Activated T-cell treated with anti-CD3 and anti-CD28 coated beads for 48 hours (primary cell): Measurements from ENCODE around the gene ARHGEF18.
"Not testable (repeated sequence)": the region's sequence is repeated elsewhere in the genome, so short reads cannot be mapped to it uniquely, and the experiment has no call there.

Source experiments
- DNase-seq: peaks from one replicate; pipeline ENCODE4 v3.0.0-alpha.2; 2020; ENCODE audit warnings: low read depth

The ARHGEF18 gene

DNA sequence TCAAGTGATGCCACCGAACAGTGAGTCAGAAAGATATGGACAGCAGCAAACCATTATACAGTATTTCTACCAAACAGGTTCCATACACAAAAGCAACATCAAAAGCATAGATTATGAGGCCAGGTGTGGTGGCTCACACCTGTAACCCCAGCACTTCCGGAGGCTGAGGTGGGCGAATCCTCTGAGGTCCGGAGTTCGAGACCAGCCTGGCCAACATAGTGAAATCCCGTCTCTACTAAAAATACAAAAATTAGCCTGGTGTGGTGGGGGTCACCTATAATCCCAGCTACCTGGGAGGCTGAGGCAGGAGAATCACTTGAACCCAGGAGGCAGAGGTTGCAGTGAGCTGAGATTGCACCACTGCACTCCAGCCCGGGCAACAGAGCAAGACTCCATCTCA lies 1.7 kb upstream of the ARHGEF18 start:
- DNase-seq = not testable (repeated sequence)

GRCh38 chr19:7349231-7349591 lies 474 bp downstream of the ARHGEF18 start:
- DNase-seq = no peak

- no peak for DNase-seq
These were observed 1.4 kb downstream of the ARHGEF18 start for GRCh38 chr19:7349961-7350711.

DNA sequence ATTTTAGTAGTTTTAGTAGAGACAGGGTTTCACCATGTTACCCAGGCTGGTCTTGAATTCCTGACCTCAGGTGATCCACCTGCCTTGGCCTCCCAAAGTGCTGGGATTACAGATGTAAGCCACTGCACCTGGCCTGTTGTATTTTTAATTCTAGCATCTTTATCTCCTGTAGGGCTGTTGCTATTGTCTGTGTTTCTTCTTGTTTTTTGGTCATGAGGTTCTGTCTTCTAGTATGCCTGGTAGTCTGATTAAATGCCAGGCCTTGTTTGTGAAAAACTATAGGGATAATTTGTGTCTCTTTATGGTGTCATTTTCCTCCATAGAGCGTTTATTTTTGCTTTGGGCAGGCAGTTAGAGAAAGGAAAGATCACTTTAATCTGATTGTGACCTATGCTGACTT lies 3.1 kb downstream of the ARHGEF18 start:
- DNase-seq = no peak

DNA sequence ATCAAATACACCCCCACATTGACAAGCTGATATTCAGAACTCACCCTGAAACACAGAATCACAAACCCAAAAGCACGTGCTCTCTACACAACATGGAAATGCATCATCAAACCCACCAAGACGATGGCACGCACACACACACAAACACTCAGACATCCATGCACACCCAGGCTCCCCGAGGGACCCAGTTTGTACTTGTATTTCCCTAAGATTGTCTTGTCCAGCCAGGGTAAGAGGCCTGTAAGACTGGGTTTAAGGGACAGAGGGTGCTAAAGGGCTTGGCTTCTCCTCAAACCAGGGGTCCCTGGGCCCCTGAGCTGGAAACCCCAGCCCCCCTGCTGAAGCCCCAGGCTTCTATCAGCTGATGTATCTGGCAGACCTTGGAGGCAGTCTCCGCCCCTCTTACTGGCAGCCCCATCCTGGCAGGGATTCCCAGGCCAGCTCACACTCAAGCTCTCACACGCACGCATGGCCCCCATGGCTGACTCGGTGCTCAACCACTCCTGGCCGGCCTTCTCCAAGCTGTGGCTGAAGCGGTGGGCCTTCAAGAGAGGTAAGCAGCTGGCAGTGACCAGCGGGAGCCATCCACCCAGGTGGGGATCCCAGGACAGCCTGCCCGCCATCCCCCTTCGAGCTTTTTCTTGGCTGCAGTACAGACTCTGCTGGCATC lies 6.5 kb downstream of the ARHGEF18 start:
- DNase-seq = no peak

GRCh38 chr19:7355871-7356270 lies 7.1 kb downstream of the ARHGEF18 start:
- no peak for DNase-seq

GRCh38 chr19:7356899-7357627 lies 8.3 kb downstream of the ARHGEF18 start:
- DNase-seq = no peak

DNA sequence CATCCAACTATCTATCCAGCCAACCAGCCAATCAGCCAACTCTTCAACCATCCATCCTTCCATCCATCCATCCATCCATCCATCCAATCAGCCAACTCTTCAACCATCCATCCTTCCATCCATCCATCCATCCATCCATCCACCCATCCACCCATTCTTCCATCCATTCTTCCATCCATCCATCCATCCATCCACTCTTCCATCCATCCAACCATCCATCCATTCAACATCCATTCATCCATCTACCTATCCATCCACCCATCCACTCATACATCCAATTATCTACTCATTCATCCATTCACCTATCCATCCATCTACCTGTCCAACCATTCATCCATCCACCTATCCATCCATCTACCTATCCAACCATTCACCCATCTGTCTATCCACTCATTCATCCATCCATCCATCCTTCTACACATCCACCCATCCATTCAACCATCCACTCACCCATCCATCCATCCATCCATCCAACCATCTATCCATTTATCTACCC lies 9.4 kb downstream of the ARHGEF18 start:
- no peak for DNase-seq

DNA sequence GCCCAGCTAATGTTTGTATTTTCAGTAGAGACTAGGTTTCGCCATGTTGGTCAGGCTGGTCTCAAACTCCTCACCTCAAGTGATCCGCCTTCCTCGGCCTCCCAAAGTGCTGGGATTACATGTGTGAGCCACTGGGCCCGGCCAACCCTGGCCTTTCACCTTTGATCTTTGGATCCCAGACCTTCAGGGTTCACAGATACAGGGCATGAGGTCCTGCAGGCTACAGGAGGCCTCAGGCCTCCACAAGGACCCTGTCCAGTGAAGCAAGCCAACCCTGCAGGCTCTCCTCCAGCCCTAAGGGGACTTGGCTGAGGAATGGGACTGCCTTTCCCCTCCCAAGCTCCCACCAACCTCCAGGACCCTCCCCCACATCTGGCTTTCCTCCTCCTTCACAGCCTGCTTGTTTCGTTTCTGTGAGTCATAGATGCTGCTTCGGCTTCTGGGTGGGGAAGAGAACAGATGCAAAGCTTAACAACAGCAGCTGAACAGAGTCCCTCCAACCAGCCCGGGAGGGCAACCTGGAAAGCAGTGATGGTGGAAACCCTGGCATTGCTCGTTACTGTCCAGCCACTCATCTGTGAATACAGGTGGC lies 11.8 kb downstream of the ARHGEF18 start:
- DNase-seq = no peak

DNA sequence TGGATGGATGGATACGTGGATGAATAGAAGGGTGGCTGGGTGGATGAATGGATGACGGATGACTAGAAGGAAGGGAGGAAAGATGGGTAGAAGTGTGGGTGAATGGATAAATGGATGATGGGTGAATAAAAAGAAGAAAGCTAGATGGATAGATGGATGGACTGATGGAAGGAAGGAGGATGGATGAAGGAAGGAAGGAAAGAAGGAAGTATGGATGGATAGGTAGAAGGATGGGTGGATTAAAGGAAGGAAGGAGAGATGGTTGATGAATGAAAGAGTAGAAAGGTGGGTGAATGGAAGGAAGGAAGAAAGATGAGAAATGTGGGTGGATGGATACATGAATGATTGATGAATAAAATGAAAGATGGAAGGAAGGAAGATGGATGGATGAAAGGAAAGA lies 14.5 kb downstream of the ARHGEF18 start:
- no peak for DNase-seq

DNA sequence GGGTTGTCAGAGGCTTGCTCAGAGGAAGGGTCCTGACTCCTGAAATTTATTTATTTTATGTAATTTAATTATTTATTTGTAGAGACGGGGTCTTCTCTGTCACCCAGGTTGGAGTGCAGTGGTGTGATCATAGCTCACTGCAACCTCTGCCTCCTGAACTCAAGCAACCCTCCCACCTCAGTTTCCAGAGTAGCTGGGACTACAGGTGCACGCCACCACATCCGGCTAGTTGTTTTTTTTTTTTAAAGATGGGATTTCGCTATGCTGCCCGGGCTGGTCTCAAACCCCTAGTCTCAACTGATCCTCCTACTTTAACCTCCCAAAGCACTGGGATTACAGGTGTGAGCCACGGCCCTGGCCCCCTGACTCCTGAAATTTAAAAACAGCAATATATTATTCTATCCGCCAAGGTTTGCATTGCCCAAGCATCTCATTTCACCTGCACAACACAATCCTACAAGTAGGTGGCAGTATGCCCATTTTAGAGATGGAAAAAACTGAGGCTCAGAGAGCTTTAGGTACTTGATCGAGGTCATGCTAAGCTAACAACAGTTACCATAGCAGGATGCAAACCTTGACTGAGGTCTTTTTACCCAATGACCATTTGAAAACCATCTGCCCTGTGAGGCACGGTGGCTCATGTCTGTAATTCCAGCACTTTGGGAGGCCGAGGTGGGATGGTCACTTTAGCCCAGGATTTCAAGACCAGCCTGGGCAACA lies 18.1 kb downstream of the ARHGEF18 start:
- no peak for DNase-seq

- DNase-seq = no peak
These were observed 19.7 kb downstream of the ARHGEF18 start for GRCh38 chr19:7368456-7368855.

- not testable (repeated sequence) for DNase-seq
These were observed 20.1 kb downstream of the ARHGEF18 start for GRCh38 chr19:7368866-7369265.

- no peak for DNase-seq
These were observed 21.8 kb downstream of the ARHGEF18 start for GRCh38 chr19:7370546-7370945.

GRCh38 chr19:7371001-7371400 lies 22.3 kb downstream of the ARHGEF18 start:
- DNase-seq = no peak

DNA sequence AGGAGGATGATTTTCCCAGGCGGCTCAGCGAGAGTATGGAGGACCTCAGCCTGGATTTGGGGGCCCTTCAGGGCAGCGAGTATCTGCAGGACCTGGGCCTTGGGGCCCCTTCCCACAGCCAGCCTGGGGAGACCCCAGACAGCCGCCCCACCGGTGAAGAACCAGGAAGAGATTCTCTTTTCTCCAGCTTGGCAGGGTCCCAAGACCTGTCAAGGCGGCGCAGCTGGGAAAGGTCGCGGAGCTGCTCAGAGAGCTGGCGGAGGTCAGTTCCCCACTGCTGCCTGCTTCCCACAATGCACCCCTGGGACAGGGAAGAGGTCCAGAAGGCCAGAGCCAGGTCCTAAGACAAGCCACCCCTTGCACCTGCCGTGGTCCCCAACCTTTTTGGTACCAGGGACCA lies 24.1 kb downstream of the ARHGEF18 start:
- no peak for DNase-seq

DNA sequence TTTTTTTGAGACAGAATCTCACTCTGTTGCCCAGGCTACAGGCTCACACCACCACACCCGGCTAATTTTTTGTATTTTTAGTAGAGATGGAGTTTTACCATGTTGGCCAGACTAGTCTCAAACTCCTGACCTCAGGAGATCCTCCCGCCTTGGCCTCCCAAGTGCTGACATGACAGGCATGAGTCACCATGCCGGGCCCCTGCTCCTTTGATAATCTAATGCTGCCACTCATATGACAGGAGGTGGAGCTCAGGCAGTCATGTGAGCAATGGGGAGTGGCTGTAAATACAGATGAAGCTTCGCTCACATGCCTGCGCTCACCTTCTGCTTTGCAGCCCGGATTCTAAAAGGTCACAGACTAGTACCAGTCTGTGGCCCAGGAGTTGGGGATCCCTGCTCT lies 25.1 kb downstream of the ARHGEF18 start:
- DNase-seq = no peak

DNA sequence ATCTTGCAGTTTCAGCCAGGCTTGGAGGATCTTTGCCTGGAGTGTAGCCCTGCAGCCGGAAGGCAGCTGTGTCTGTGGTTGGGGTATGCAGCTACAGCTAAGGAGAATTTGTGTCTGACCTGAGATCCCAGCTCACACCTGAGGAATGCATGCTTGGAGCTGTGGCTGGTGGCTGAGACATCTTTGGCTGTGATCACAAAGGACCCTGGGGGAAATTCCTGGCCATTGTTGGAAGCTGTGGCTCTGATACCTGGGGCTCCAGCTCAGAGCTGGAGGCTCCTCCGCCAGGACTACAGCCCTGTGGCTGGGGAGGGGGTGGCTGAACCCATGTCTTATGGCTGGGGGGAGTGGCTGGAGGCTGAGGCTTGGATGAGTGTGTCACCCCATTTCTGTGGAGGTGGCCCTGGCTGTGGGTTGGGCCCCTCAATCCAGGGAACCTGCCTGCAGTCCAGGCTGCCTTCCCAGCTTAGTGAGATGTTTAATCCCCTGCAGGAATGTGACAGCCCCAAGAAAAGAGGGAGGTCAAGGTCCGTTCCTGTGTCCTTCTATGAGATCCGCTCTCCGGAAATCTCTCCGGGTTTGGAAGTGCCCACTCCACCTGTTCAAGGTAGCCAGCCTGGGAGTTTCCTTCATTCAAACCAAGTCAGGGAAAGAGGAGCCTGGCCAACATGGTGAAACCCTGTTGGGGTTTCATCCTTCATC lies 27.6 kb downstream of the ARHGEF18 start:
- no peak for DNase-seq

- no peak for DNase-seq
These were observed 28.5 kb downstream of the ARHGEF18 start for GRCh38 chr19:7377196-7377595.

- no peak for DNase-seq
These were observed 32.3 kb downstream of the ARHGEF18 start for GRCh38 chr19:7381073-7381390.

- DNase-seq = no peak
These were observed 34.0 kb downstream of the ARHGEF18 start for GRCh38 chr19:7382694-7383093.
